ENCODE data around the gene EEPD1. TPM values are rescaled to one million over a fixed set of nuclear protein-coding genes. Genes with fewer than 3 reads are reported as not detected.

EEPD1 gene
- total RNA-seq, 1 experiment from 2014 or later = 48.0 TPM

DNA sequence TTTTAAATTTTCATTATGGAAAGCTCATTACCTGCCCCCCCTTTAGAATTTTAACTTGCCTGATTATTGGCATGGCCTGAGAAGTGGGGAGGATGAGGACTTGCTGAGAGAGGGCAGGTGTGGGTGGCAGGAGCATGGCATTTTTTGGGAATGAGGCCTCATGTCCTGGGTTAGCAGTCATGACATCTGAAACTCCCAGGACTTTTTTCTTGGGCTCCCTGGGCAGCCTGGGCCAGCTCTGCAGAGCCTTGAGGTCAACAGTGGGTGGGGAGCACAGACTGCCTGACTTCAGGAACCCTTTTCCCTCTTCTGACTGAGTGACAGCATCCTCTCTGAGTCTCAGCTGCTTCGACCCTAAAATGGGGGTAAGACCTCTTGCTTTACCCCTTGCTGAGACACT is 46.3 kb downstream of the EEPD1 start:
- in situ Hi-C loops (cut with HindIII; ENCODE audit: low pct_unique_long_range_greater_than_20kb, low sequenced_read_pairs) = no loop called here
- no peak for TF ChIP-seq POLR2AphosphoS5 (IDR thresholded peaks at IDR 0.05; ENCODE audit: low read depth, low read length)
- TF ChIP-seq TCF7L2 (IDR thresholded peaks at IDR 0.05; ENCODE audit: low read depth, low read length) = no peak
- TF ChIP-seq, protein P1, sequence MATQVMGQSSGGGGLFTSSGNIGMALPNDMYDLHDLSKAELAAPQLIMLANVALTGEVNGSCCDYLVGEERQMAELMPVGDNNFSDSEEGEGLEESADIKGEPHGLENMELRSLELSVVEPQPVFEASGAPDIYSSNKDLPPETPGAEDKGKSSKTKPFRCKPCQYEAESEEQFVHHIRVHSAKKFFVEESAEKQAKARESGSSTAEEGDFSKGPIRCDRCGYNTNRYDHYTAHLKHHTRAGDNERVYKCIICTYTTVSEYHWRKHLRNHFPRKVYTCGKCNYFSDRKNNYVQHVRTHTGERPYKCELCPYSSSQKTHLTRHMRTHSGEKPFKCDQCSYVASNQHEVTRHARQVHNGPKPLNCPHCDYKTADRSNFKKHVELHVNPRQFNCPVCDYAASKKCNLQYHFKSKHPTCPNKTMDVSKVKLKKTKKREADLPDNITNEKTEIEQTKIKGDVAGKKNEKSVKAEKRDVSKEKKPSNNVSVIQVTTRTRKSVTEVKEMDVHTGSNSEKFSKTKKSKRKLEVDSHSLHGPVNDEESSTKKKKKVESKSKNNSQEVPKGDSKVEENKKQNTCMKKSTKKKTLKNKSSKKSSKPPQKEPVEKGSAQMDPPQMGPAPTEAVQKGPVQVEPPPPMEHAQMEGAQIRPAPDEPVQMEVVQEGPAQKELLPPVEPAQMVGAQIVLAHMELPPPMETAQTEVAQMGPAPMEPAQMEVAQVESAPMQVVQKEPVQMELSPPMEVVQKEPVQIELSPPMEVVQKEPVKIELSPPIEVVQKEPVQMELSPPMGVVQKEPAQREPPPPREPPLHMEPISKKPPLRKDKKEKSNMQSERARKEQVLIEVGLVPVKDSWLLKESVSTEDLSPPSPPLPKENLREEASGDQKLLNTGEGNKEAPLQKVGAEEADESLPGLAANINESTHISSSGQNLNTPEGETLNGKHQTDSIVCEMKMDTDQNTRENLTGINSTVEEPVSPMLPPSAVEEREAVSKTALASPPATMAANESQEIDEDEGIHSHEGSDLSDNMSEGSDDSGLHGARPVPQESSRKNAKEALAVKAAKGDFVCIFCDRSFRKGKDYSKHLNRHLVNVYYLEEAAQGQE (IDR thresholded peaks at IDR 0.05; ENCODE audit: insufficient read depth in 1 of 2, low read depth in 2 of 2, low read length in 1 of 2) = no peak
- TF ChIP-seq SIN3A (IDR thresholded peaks at IDR 0.05; ENCODE audit: borderline replicate concordance, insufficient read depth, low read depth, low read length) = no peak
- TF ChIP-seq, protein P2, sequence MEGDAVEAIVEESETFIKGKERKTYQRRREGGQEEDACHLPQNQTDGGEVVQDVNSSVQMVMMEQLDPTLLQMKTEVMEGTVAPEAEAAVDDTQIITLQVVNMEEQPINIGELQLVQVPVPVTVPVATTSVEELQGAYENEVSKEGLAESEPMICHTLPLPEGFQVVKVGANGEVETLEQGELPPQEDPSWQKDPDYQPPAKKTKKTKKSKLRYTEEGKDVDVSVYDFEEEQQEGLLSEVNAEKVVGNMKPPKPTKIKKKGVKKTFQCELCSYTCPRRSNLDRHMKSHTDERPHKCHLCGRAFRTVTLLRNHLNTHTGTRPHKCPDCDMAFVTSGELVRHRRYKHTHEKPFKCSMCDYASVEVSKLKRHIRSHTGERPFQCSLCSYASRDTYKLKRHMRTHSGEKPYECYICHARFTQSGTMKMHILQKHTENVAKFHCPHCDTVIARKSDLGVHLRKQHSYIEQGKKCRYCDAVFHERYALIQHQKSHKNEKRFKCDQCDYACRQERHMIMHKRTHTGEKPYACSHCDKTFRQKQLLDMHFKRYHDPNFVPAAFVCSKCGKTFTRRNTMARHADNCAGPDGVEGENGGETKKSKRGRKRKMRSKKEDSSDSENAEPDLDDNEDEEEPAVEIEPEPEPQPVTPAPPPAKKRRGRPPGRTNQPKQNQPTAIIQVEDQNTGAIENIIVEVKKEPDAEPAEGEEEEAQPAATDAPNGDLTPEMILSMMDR (IDR thresholded peaks at IDR 0.05) = no peak

DNA sequence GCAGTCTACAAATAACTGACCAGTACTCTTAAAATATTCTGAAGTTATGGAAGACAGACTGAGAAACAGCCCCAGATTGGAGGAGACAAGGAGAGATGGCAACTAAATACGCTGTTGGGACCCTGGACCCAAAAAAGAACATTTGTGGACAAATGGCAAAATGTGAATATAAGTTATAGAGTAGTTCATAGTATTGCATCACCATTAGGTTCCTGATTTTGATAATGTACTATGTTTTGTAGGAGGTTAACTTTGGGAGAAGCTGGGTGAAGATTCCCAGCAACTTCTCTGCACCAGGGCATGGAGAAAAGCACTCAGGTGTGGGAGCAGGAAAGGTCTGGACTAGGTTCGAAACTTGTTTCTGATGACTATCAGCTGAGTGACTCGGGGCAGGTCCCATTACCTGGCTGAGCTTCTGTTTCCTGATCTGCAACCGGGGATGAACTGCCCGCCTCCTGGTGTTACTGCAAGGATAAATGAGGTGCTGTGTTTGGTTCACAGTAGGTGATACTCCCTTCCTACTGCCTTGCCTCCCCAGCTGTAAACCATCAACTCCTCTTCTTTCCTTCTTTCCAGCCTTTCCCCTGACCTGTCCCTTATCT is 48.2 kb downstream of the EEPD1 start:
- Histone ChIP-seq H3K4me1 (ENCODE audit: control insufficient read depth, insufficient read depth, low read length) (peaks cover 52% of the 10 kb centered on the region), H3K27ac (ENCODE audit: low read length) (no peak overlapping the region; the same call in 1 of the 2 replicates), H3K27me3 (ENCODE audit: control insufficient read depth, insufficient read depth, low read length) (no peaks in the 10 kb centered on the region), H3K9me3 (ENCODE audit: control insufficient read depth, insufficient read depth, low read depth, low read length) (no peaks in the 10 kb centered on the region), H3K4me3 (ENCODE audit: low read depth in 2 of 2, low read length in 2 of 2) (no peak overlapping the region), H3K36me3 (ENCODE audit: control insufficient read depth, insufficient read depth, low read length) (no peaks in the 10 kb centered on the region)
- intact Hi-C loops (cut with micrococcal nuclease; ENCODE audit: unreplicated experiment) (no loop called here), in situ Hi-C loops (cut with HindIII; ENCODE audit: low pct_unique_long_range_greater_than_20kb, low sequenced_read_pairs) (no loop called here)
- ChIA-PET CTCF (no interaction called here), POLR2A (no interaction called here)
- BruUV-seq (replicated peaks) = no TSS peak
- no peak for DNase-seq (ENCODE audit: low read depth, low spot score)
- no peak for ATAC-seq
- TF ChIP-seq, protein P2 (IDR thresholded peaks at IDR 0.05) = no peak
- no peak for TF ChIP-seq SIN3A (IDR thresholded peaks at IDR 0.05; ENCODE audit: borderline replicate concordance, insufficient read depth, low read depth, low read length)
- TF ChIP-seq, protein P1 (IDR thresholded peaks at IDR 0.05; ENCODE audit: insufficient read depth in 1 of 2, low read depth in 2 of 2, low read length in 1 of 2) = no peak
- no peak for TF ChIP-seq TCF7L2 (IDR thresholded peaks at IDR 0.05; ENCODE audit: low read depth, low read length)
- TF ChIP-seq POLR2AphosphoS5 (IDR thresholded peaks at IDR 0.05; ENCODE audit: low read depth, low read length) = no peak

More for the DNA sequence above, 46.3 kb downstream of the EEPD1 start:
- ATAC-seq (no peak), DNase-seq (ENCODE audit: low read depth, low spot score) (no peak)
- ChIA-PET CTCF (no interaction called here), POLR2A (no interaction called here)
- peaks cover 51% of the 10 kb centered on the region for H3K4me1 ChIP-seq (ENCODE audit: control insufficient read depth, insufficient read depth, low read length)
- H3K27me3 ChIP-seq (ENCODE audit: control insufficient read depth, insufficient read depth, low read length) = no peaks in the 10 kb centered on the region
- H3K27ac ChIP-seq (ENCODE audit: low read length) = no peak overlapping the region
- intact Hi-C loops (cut with micrococcal nuclease; ENCODE audit: unreplicated experiment) = no loop called here
- no peaks in the 10 kb centered on the region for H3K36me3 ChIP-seq (ENCODE audit: control insufficient read depth, insufficient read depth, low read length)
- no peaks in the 10 kb centered on the region for H3K9me3 ChIP-seq (ENCODE audit: control insufficient read depth, insufficient read depth, low read depth, low read length)
- no peak overlapping the region for H3K4me3 ChIP-seq (ENCODE audit: low read depth in 2 of 2, low read length in 2 of 2)
- no TSS peak for BruUV-seq (replicated peaks)

Data from Panc1 (cell line).